HG03442 (cell line): ENCODE measurements around the gene BRAF.
"Not testable (repeated sequence)": the region's sequence is repeated elsewhere in the genome, so short reads cannot be mapped to it uniquely, and the experiment has no call there.

Experiments
- ATAC-seq: cut with Tn5 transposase; IDR thresholded peaks from one replicate; pipeline ENCODE4 v1.9.1; 2021; ENCODE audit warnings: mild to moderate bottlenecking, moderate library complexity; ENCODE audit not compliant: unreplicated experiment

The BRAF gene

GRCh38 chr7:140774371-140774770, 150.4 kb downstream of the BRAF start:
- no peak for ATAC-seq

DNA sequence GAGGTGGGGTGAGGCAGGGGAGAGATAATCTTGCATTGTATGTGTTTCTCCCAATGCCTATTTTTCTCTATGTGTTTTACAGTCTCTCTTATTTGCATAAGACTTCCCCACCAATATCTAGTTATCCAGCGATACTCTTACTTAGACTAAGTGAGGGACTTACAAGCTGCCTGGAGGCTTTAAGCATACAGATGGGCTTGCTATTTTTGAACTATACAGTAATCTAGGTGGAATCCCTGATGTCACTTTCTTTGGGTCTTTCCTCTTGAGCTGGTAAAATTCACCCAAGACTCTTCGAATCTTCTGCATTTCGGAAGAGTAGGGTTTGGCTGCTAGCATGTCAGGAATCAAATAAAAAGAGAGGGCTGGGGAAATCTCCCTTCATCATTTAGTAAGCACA, 151.6 kb downstream of the BRAF start:
- no peak for ATAC-seq

- ATAC-seq, result no peak
Observed at GRCh38 chr7:140771826-140772225, 152.9 kb downstream of the BRAF start.

DNA sequence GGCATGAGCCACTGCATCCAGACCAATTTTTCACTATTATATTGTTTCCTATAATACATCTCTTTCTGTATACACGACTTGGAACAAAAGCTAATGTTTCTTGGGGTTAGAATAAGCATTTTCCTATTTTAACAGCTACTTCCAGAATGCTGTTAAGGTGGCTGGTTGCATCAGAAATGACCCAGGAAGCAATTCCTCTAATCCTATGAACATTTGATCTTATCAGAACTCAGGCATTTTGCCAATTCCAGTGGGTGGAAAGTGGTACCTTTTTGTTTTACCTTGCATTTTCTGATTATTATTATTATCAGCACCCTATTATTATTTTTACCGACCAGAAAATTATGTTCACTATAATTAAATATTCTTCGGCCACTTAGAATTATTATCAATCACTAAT, 154.9 kb downstream of the BRAF start:
- no peak for ATAC-seq

DNA sequence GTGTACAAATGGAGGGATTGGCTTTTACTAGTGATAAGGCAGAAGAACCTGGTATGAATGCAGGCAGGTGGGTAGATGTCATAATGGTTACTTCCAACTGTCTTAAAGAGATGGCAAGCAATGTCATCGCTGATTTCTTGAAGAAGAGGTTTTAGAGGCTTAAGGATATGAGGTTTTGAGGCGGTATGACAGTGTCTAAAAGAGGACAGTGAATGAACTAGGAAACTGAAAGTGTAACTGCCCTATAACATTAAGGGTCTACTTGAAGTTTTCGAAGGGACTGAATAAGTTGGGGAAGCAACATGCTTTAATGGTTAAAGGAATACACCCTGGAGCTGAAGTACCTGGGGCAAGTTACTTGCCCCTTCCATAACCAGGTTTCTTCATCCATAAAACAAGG, 157.3 kb downstream of the BRAF start:
- no peak for ATAC-seq

GRCh38 chr7:140765441-140765840, 159.3 kb downstream of the BRAF start:
- ATAC-seq, result not testable (repeated sequence)

DNA sequence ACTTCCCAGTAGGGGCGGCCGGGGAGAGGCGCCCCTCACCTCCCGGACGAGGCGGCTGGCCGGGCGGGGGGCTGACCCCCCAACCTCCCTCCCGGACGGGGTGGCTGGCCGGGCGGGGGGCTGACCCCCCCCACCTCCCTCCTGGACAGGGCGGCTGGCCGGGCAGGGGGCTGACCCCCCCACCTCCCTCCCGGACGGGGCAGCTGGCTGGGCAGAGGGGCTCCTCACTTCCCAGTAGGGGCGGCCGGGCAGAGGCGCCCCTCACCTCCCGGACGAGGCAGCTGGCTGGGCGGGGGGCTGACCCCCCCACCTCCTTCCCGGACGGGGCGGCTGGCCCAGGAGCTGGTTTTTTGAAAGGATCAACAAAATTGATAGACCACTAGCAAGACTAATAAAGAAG, 161.6 kb downstream of the BRAF start:
- not testable (repeated sequence) for ATAC-seq

GRCh38 chr7:140761375-140761774, 163.4 kb downstream of the BRAF start:
- ATAC-seq, result not testable (repeated sequence)

DNA sequence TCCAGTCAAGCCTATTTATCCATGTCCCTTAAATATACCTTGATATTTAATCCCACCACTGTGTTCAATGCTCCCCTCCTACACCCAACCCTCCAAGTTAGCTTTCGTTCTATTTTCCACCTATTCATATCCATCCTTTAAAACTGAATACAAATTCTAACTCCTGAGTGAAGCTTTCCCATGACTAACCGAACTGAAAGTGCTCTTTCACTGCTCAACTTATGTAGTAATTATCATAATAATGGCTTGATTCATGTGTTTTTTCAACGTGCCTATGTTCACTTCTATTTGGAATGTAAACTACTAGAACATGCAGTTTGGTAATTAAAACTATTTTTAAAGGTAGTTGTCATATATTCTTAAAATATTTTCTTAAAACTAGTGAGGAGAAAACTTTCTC, 170.2 kb downstream of the BRAF start:
- no peak for ATAC-seq

DNA sequence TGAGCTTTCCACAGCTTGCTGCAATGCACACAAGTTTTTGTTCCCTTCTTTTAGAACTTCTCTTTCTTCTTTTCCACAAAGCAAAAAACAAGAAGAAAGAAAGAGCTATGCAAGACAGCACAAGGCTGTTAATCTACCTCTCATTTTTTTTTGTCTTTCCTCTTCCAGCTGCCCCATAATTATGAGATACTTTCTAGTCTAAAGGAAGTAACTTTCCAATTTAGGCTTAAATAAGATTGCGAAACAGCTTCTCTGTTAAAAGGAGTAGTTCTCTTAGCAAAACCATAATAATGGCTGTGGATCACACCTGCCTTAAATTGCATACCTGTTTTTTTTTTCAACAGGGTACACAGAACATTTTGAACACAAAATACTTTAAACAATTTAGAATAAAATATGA, 172.2 kb downstream of the BRAF start:
- no peak for ATAC-seq

DNA sequence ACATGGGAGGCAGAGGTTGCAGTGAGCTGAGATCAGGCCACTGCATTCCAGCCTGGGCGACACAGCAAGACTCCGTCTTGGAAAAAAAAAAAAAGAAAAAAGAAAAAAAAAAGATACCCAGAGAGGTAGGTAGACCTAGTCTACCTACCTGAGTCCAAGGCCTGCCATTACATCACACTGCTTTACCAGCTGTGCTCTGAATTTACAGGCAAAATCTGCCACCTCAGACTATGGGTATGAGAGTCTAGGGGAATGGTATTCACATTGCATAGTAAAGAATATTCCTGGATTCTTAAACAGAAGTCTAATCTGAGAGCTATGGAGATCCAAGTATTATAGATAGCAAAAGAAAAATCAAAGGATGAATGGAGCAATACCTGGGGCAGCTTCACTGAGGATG, 178.0 kb downstream of the BRAF start:
- no peak for ATAC-seq

- no peak for ATAC-seq
Observed at GRCh38 chr7:140745266-140746058, 179.3 kb downstream of the BRAF start.

DNA sequence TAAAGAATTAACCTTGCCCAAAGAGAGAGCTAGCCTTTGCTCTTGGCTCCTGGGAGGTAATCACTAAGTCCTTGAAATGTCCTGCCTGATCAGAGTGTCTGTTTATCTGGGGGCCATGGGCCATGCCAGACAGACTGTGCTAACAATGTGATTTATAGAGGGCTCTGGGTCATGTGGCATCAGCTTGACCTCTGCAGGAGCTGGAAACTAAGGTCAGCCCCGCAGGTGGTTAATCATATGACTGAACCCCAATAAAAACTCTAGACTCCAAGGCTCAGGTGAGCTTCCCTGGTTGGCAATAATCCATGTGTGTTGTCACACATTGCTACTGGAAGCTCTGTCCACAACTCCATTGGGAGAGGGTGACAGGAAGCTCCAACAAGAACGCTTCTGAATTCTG, 180.7 kb downstream of the BRAF start:
- ATAC-seq, result no peak

GRCh38 chr7:140743255-140743654, 181.5 kb downstream of the BRAF start:
- not testable (repeated sequence) for ATAC-seq

GRCh38 chr7:140738280-140738679, 186.4 kb downstream of the BRAF start:
- no peak for ATAC-seq

DNA sequence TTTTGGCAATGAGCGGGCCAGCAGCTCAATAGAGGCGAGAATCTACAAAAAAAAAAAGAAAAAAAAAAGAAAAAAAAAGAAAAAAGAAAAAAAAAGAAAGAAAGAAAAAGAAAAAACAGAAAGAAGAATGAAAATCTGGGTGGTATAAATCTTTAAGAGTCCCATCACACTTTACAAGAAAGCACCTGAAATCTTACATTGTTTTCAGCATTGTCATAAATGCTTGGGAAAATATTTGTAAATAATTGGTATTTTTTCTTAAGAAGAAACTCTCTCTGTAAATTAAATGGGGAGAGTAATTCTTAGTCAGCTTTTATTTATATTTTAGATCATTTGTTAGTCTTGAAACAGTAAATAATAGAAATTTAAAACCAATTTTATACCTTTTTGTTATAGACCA, 190.0 kb downstream of the BRAF start:
- ATAC-seq, result no peak

DNA sequence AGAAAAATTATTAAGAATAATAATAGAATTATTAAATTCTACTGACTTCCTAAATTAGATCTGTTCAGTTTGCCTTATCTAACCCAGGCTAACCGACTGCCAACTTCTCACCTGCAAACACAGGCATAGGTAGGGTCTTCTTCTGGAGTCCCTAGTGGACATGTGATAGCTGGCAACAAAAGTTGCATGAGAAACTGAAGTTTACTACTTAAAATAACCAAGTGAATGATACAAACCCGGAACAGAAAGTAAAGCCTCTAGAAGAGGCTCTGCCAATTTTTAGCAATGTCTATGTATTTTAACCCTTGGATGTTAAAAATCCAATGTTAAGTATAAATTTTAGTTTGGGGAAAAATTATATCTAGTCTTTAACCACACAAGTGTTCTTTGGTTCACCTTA, 190.6 kb downstream of the BRAF start:
- ATAC-seq, result no peak

DNA sequence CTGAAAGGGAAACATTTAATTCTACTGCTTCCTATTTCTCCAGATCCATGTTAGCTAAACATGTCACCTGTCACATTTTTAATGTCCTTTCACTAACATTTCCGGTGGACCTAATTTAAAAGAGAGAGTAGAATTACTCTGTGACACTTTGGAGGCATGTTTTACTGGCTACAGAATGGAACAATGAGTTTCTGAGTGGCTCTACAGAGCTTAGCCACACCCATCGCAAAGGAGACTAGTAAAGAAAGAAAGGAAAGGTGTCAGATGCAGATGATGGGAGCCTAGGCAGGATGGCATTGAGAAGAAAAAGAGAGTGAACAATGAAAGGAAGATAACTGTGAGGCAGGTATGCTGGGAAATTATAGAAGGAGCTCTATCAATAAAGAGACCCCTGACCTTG, 192.3 kb downstream of the BRAF start:
- ATAC-seq, result no peak

DNA sequence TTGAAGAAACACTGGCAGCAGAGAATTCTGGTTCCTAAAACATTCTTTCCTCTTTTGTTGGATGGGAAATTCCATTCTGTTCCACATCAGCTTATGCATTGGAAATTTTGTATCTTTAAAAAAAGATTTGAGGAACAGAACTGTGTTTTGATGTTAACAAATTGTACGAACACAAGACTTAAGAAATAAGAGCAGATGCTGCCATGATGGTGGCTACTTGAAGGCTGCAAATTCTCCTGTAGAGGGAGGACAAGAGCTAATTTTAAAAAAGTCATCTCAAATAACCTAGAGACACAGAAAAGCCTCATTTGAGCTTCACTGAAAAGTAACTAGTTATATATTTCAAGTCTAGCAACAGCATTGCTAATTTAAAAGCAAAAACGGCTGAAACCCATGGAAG, 198.4 kb downstream of the BRAF start:
- ATAC-seq, result no peak

GRCh38 chr7:140724706-140725105, 200.0 kb downstream of the BRAF start:
- no peak for ATAC-seq

DNA sequence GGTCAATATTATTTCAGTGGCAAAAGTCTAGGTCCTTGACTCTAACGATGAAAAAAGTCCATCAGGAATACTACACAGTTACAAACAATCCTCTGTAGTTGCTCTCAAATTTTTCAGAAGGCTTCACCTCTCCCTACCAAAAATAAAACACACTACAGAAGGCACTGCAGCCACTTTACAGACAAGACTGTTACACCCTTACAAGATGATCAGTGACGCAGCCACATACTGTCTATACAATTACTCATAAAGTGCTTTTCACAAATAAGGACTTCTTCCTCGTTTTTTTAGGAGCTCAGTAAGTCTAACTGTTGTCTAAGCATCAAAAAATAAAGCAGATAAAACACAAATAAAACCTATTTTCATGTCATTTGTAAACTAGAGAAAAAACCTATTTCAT, 201.2 kb downstream of the BRAF start:
- no peak for ATAC-seq

- ATAC-seq, result no peak
Observed at GRCh38 chr7:140723006-140723405, 201.7 kb downstream of the BRAF start.

DNA sequence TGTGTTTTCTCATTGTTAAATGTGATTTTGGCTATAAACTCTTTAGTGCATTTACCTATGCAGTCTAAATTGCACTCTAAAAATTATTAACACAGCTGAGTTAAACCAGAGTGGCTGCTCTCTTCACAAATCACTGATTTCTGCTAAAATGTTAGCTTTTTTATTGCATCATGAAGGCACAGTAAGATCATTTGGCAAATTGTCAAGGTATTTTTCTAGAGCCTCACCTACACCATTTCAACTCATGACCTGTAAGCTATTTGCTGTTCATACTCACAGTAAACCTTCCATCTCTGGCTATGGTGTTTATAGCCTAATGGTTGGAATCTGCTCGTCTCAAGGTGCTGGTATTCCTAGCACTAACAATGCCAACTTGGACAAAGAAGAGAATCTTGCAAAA, 202.5 kb downstream of the BRAF start:
- no peak for ATAC-seq
